Liver (tissue), 9 donors: ENCODE data around the gene RAB31. TPM values are rescaled to one million over a fixed set of nuclear protein-coding genes. Genes with fewer than 3 reads are reported as not detected.

Experiments used
- DNase-seq: peaks from one replicate; pipeline ENCODE4 v3.0.0-alpha.2; 2017; ENCODE audit warnings: low spot score
- H3K27ac ChIP-seq, 2 donors: one replicate each; pipeline ENCODE4 v1.7.0; 2013; ENCODE audit warnings: inconsistent platforms in 2 of 2, low read length in 2 of 2, control low read depth in 1 of 2, low read depth in 1 of 2, mild to moderate bottlenecking in 1 of 2
- H3K27me3 ChIP-seq, 4 donors: one replicate each; pipeline versions ENCODE4 v1.6.1 to v1.7.0; 2013; ENCODE audit warnings: low read length in 3 of 4, inconsistent platforms in 1 of 4, mild to moderate bottlenecking in 1 of 4, moderate library complexity in 1 of 4; ENCODE audit not compliant: control insufficient read depth in 4 of 4, insufficient read depth in 4 of 4
- H3K36me3 ChIP-seq, 4 donors: one replicate each; pipeline versions ENCODE4 v1.6.1 to v1.7.0; 2013; ENCODE audit warnings: low read length in 3 of 4, mild to moderate bottlenecking in 3 of 4, low read depth in 1 of 4, moderate library complexity in 1 of 4; ENCODE audit not compliant: control insufficient read depth in 4 of 4, insufficient read depth in 3 of 4
- H3K4me1 ChIP-seq, 4 donors: one replicate each; pipeline versions ENCODE4 v1.6.1 to v1.7.0; 2013; ENCODE audit warnings: low read length in 3 of 4, mild to moderate bottlenecking in 3 of 4, moderate library complexity in 1 of 4; ENCODE audit not compliant: control insufficient read depth in 4 of 4, insufficient read depth in 4 of 4
- H3K4me3 ChIP-seq, 3 donors: one replicate each; pipeline versions ENCODE4 v1.6.1 to v1.7.0; 2013; ENCODE audit warnings: low read length in 3 of 3, control low read depth in 1 of 3, low read depth in 1 of 3, mild to moderate bottlenecking in 1 of 3
- H3K9ac ChIP-seq, 2 donors: one replicate each; pipeline ENCODE4 v1.7.0; 2013; ENCODE audit warnings: low read length in 2 of 2, mild to moderate bottlenecking in 2 of 2, moderate library complexity in 2 of 2, control low read depth in 1 of 2, low read depth in 1 of 2
- H3K9me3 ChIP-seq, 4 donors: one replicate each; pipeline versions ENCODE4 v1.6.1 to v1.7.0; 2013; ENCODE audit warnings: low read length in 3 of 4; ENCODE audit not compliant: control insufficient read depth in 4 of 4
- FOXA2 ChIP-seq: IDR thresholded peaks from 2 replicates; pipeline ENCODE4 v1.6.1; 2016; ENCODE audit warnings: antibody characterized with exemption
- GABPA ChIP-seq, 2 donors: IDR thresholded peaks in 1 of 2; conservative IDR thresholded peaks in 1 of 2; 2 replicates each; pipeline ENCODE4 v1.6.1; 2016; ENCODE audit warnings: antibody characterized with exemption in 2 of 2, mild to moderate bottlenecking in 1 of 2, moderate library complexity in 1 of 2
- JUND ChIP-seq, 2 donors: IDR thresholded peaks; 2 replicates each; pipeline ENCODE4 v1.6.1; 2016; ENCODE audit warnings: antibody characterized with exemption in 2 of 2
- REST ChIP-seq: IDR thresholded peaks from 2 replicates; pipeline ENCODE4 v1.6.1; 2016; ENCODE audit warnings: antibody characterized with exemption, mild to moderate bottlenecking
- RXRA ChIP-seq, 2 donors: IDR thresholded peaks; 2 replicates each; pipeline ENCODE4 v1.6.1; 2017 to 2018; ENCODE audit warnings: antibody characterized with exemption in 2 of 2, mild to moderate bottlenecking in 1 of 2
- SP1 ChIP-seq: IDR thresholded peaks from 2 replicates; pipeline ENCODE4 v1.6.1; 2018; ENCODE audit warnings: antibody characterized with exemption, mild to moderate bottlenecking
- ZBTB33 ChIP-seq: IDR thresholded peaks from 2 replicates; pipeline ENCODE4 v1.6.1; 2016; ENCODE audit warnings: antibody characterized with exemption
- WGBS: extraction: QIAGEN DNeasy Blood & Tissue Kit; methylation state at CpG from one replicate; pipeline ENCODE4 v1.1.7; 2013; 5-methylcytosine and 5-hydroxymethylcytosine counted together
- polyA plus RNA-seq, 2 donors: library from polyadenylated mRNA; stranded (reverse) in 1 of 2; unstranded in 1 of 2; fragments of 200-250 nt in 1 of 2; fragments of >200 nt in 1 of 2; fragmentation: Nextera tagmentation in 1 of 2; extraction: Ambion mirVana in 1 of 2; gene quantifications; one replicate each; pipeline versions ENCODE4 v1.2.1 to v1.2.3, GENCODE V29; 2013 to 2015
- total RNA-seq, 2 donors: library from RNA; depleted of rRNA; stranded (reverse); fragments of >200 nt; gene quantifications; one replicate each; pipeline ENCODE4 v1.2.3, GENCODE V29; 2014
- donor health status: healthy.
- donor health status: healthy.
- donor health status: healthy.
- donor health status: healthy.
- donor health status: healthy.

RAB31 gene
- total and polyA plus RNA-seq, 4 donors, result 3.6 to 12.8 (median 9.7) TPM

GRCh38 chr18:9712130-9712577 lies 4.1 kb downstream of the RAB31 start:
- Histone ChIP-seq H3K4me3 (no peak overlapping the region), H3K9ac (no peak overlapping the region), H3K27me3 (peaks cover 0 to 3% (median 0%) of the 10 kb centered on the region in 4 donors), H3K27ac (no peak overlapping the region), H3K4me1 (peaks cover 0 to 14% (median 10%) of the 10 kb centered on the region in 4 donors), H3K36me3 (no peaks in the 10 kb centered on the region), H3K9me3 (no peaks in the 10 kb centered on the region)
- TF ChIP-seq REST (no peak), SP1 (no peak), GABPA (IDR thresholded peaks at IDR 0.05 in 1 of 2, conservative IDR thresholded peaks at IDR 0.05 in 1 of 2) (no peak), RXRA (IDR thresholded peaks at IDR 0.05) (no peak), FOXA2 (no peak), ZBTB33 (no peak)
- no peak for DNase-seq
- WGBS, result 77% methylated on average over 5 of the region's 5 CpGs

- Histone ChIP-seq H3K4me1 (peaks cover 0 to 14% (median 10%) of the 10 kb centered on the region in 4 donors), H3K4me3 (no peak overlapping the region), H3K36me3 (no peaks in the 10 kb centered on the region), H3K9me3 (no peaks in the 10 kb centered on the region), H3K27ac (no peak overlapping the region), H3K27me3 (peaks cover 0 to 3% (median 0%) of the 10 kb centered on the region in 4 donors), H3K9ac (no peak overlapping the region)
- 68% methylated on average over 3 of the region's 3 CpGs for WGBS
- TF ChIP-seq GABPA (IDR thresholded peaks at IDR 0.05 in 1 of 2, conservative IDR thresholded peaks at IDR 0.05 in 1 of 2), result no peak
- no peak for TF ChIP-seq SP1
- TF ChIP-seq FOXA2, result no peak
- TF ChIP-seq ZBTB33, result no peak
- TF ChIP-seq JUND (IDR thresholded peaks at IDR 0.05), result no peak
- TF ChIP-seq REST, result no peak
- no peak for DNase-seq
Measured at GRCh38 chr18:9712611-9713010, 4.5 kb downstream of the RAB31 start.
